ENCODE data around the gene TMEM132D.

The TMEM132D gene

DNA sequence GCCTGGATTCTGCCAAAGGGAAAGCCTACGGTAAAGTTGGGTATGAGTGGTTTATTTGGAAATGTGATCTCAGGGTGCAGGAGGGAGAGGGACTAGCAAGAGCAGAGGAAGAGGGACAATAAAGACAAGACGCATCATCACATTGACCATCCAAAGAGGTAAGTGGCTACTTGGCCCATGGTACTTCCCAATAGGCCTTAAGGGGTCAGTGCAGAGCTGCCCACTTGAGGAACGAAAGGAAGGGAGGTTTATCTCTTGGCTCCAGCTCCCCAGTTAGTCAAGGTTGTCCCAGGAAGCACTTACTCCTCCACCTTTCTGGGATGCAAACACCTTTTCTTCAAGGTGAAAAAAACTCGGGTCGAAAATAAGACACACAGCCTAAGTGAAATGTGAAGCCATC, 323.9 kb downstream of the TMEM132D start:
- Histone ChIP-seq H3K4me1 (ENCODE audit: insufficient read depth, low read length) (no peaks in the 10 kb centered on the region), H3K9ac (ENCODE audit: low read depth, low read length) (no peak overlapping the region), H3K9me3 (ENCODE audit: insufficient read depth, low read depth, low read length) (peaks cover 3% of the 10 kb centered on the region; the same call in 1 of the 2 replicates), H3K36me3 (ENCODE audit: insufficient read depth, low read depth, low read length) (no peaks in the 10 kb centered on the region), H3K27me3 (ENCODE audit: insufficient read depth, low read length) (no peaks in the 10 kb centered on the region), H3K4me3 (ENCODE audit: low read length) (no peak overlapping the region), H3K27ac (ENCODE audit: low read length) (no peak overlapping the region)

DNA sequence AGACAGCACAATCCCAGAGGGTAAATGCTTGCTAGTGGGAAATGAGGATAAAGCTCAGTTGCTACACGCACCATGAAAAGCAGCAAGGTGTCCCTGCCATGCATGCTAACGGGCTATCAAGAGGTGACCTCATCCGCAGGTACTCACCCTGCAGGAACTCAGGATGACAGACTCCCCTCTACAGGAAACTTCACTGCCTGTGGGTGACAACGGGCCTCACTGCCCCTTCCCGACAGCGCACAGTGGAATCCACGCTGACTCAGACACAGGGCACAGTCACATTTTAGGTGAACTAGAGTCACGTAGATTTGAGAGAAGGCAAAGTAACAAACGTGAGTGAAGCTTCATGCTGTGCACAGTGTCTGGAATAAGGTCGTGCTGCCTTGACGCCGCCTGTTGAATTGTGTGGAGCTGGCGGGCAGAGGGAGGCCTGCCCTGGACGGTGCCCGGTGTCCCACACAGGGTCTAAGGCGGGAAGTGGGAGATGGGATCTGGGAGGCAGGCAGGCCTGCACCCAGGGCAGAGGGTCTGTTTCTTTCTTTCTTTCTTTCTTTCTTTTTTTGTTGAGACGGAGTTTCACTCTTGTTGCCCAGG, 331.8 kb downstream of the TMEM132D start:
- Histone ChIP-seq H3K9ac (ENCODE audit: low read depth, low read length) (no peak overlapping the region), H3K4me1 (ENCODE audit: insufficient read depth, low read length) (no peaks in the 10 kb centered on the region), H3K36me3 (ENCODE audit: insufficient read depth, low read depth, low read length) (no peaks in the 10 kb centered on the region), H3K27me3 (ENCODE audit: insufficient read depth, low read length) (no peaks in the 10 kb centered on the region), H3K9me3 (ENCODE audit: insufficient read depth, low read depth, low read length) (peaks cover 2% of the 10 kb centered on the region; the same call in 1 of the 2 replicates), H3K27ac (ENCODE audit: low read length) (no peak overlapping the region), H3K4me3 (ENCODE audit: low read length) (no peak overlapping the region)

GRCh38 chr12:129570796-129571400, 332.9 kb downstream of the TMEM132D start:
- peaks cover 6% of the 10 kb centered on the region; the same call in 1 of the 2 replicates for H3K9me3 ChIP-seq (ENCODE audit: insufficient read depth, low read depth, low read length)
- no peaks in the 10 kb centered on the region for H3K36me3 ChIP-seq (ENCODE audit: insufficient read depth, low read depth, low read length)
- H3K9ac ChIP-seq (ENCODE audit: low read depth, low read length), result no peak overlapping the region
- no peak overlapping the region for H3K4me3 ChIP-seq (ENCODE audit: low read length)
- no peaks in the 10 kb centered on the region for H3K4me1 ChIP-seq (ENCODE audit: insufficient read depth, low read length)
- no peak overlapping the region for H3K27ac ChIP-seq (ENCODE audit: low read length)
- H3K27me3 ChIP-seq (ENCODE audit: insufficient read depth, low read length), result no peaks in the 10 kb centered on the region

GRCh38 chr12:129566800-129567199, 337.0 kb downstream of the TMEM132D start:
- Histone ChIP-seq H3K27me3 (ENCODE audit: insufficient read depth, low read length) (no peaks in the 10 kb centered on the region), H3K27ac (ENCODE audit: low read length) (no peak overlapping the region), H3K4me3 (ENCODE audit: low read length) (no peak overlapping the region), H3K9ac (ENCODE audit: low read depth, low read length) (no peak overlapping the region), H3K4me1 (ENCODE audit: insufficient read depth, low read length) (no peaks in the 10 kb centered on the region), H3K9me3 (ENCODE audit: insufficient read depth, low read depth, low read length) (peaks cover 6% of the 10 kb centered on the region; the same call in 1 of the 2 replicates), H3K36me3 (ENCODE audit: insufficient read depth, low read depth, low read length) (no peaks in the 10 kb centered on the region)

DNA sequence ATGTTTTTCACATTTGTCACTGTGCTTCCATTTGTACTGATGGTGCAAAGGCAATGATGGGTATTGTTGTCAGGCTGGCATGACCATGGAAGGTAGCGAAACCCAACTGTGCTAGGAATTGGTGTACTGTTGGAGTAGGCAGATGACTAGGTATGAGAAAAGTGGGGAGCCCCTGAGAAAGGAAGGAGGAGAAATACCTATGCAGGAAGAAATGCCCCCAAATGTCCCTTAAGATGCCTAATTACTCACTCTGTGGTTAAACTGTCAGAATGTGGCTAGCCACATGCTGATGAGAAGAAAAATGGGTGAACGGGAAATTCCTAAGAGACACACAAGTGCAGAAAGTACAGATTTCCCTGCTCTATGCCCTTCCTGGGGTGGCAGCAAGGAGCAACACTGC, 339.1 kb downstream of the TMEM132D start:
- Histone ChIP-seq H3K27ac (ENCODE audit: low read length) (no peak overlapping the region), H3K9me3 (ENCODE audit: insufficient read depth, low read depth, low read length) (peaks cover 6% of the 10 kb centered on the region; the same call in 1 of the 2 replicates), H3K4me1 (ENCODE audit: insufficient read depth, low read length) (no peaks in the 10 kb centered on the region), H3K9ac (ENCODE audit: low read depth, low read length) (no peak overlapping the region), H3K36me3 (ENCODE audit: insufficient read depth, low read depth, low read length) (no peaks in the 10 kb centered on the region), H3K4me3 (ENCODE audit: low read length) (no peak overlapping the region), H3K27me3 (ENCODE audit: insufficient read depth, low read length) (no peaks in the 10 kb centered on the region)

DNA sequence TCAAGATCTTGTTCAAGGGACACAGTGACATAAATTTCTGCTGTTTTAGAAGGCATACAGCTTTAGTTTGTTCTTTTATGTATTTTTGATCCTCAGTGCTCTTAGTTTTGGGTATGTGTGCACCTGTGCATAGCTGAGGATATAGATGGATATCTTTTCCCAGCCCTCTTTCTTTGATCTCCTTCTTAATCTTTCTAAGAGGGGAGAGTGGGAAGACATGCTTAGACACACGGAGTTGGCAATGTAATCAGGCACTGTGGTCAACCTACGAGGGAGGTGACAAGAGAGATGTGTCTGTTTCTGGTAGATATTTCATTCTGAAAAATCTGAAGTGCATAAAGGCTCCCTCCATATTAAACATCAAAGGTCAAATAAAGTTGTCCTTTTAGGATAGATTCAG, 340.6 kb downstream of the TMEM132D start:
- Histone ChIP-seq H3K27ac (ENCODE audit: low read length) (no peak overlapping the region), H3K4me1 (ENCODE audit: insufficient read depth, low read length) (no peaks in the 10 kb centered on the region), H3K36me3 (ENCODE audit: insufficient read depth, low read depth, low read length) (no peaks in the 10 kb centered on the region), H3K27me3 (ENCODE audit: insufficient read depth, low read length) (no peaks in the 10 kb centered on the region), H3K9ac (ENCODE audit: low read depth, low read length) (no peak overlapping the region), H3K9me3 (ENCODE audit: insufficient read depth, low read depth, low read length) (peaks cover 6% of the 10 kb centered on the region; the same call in 1 of the 2 replicates), H3K4me3 (ENCODE audit: low read length) (no peak overlapping the region)

DNA sequence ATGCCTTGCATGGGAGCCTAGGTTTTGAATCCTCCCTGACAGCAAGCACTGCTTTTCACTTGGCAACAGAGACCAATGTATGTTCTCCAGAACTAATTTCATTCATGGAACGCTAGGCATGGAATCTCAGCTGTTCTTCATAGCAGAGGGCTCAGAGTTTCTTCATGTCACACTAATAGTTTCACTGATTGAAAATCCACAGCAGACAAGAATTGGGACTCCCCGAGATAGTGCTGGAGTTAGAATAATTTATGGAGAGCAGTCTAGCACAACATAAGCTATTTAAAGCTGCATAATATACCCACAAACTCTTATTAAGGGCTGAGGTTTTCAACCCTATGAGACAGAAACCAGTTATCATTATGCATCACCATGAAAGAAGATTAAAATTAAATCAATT, 342.5 kb downstream of the TMEM132D start:
- no peaks in the 10 kb centered on the region for H3K36me3 ChIP-seq (ENCODE audit: insufficient read depth, low read depth, low read length)
- H3K9ac ChIP-seq (ENCODE audit: low read depth, low read length), result no peak overlapping the region
- no peaks in the 10 kb centered on the region for H3K4me1 ChIP-seq (ENCODE audit: insufficient read depth, low read length)
- no peaks in the 10 kb centered on the region; the same call in 1 of the 2 replicates for H3K9me3 ChIP-seq (ENCODE audit: insufficient read depth, low read depth, low read length)
- H3K27ac ChIP-seq (ENCODE audit: low read length), result no peak overlapping the region
- no peak overlapping the region for H3K4me3 ChIP-seq (ENCODE audit: low read length)
- no peaks in the 10 kb centered on the region for H3K27me3 ChIP-seq (ENCODE audit: insufficient read depth, low read length)

DNA sequence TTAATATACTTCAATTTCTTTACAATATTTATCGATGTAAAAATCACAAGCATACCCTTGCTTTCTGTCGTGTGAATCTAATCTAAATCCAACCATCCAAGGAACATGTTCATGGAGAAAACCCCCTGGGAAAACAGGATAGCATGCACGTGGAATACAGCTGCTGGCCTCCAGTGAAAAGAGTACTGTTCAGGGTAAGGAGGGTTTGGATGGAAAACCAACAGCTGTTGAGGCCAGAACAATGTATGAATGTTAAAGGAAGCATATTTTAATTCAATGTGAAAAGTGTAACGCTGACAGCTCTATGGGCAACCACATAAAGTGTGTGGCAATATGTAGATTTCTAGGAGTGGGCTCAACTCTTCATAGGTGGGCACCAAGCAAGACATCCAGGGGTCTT, 344.0 kb downstream of the TMEM132D start:
- no peaks in the 10 kb centered on the region; the same call in 1 of the 2 replicates for H3K9me3 ChIP-seq (ENCODE audit: insufficient read depth, low read depth, low read length)

GRCh38 chr12:129558036-129558435, 345.8 kb downstream of the TMEM132D start:
- Histone ChIP-seq H3K4me3 (ENCODE audit: low read length) (no peak overlapping the region), H3K36me3 (ENCODE audit: insufficient read depth, low read depth, low read length) (no peaks in the 10 kb centered on the region), H3K27ac (ENCODE audit: low read length) (no peak overlapping the region), H3K27me3 (ENCODE audit: insufficient read depth, low read length) (no peaks in the 10 kb centered on the region), H3K4me1 (ENCODE audit: insufficient read depth, low read length) (no peaks in the 10 kb centered on the region), H3K9me3 (ENCODE audit: insufficient read depth, low read depth, low read length) (peaks cover 4% of the 10 kb centered on the region; the same call in 1 of the 2 replicates), H3K9ac (ENCODE audit: low read depth, low read length) (no peak overlapping the region)

More for the DNA sequence above, 344.0 kb downstream of the TMEM132D start:
- Histone ChIP-seq H3K27me3 (ENCODE audit: insufficient read depth, low read length) (no peaks in the 10 kb centered on the region), H3K4me3 (ENCODE audit: low read length) (no peak overlapping the region), H3K27ac (ENCODE audit: low read length) (no peak overlapping the region), H3K36me3 (ENCODE audit: insufficient read depth, low read depth, low read length) (no peaks in the 10 kb centered on the region), H3K9ac (ENCODE audit: low read depth, low read length) (no peak overlapping the region), H3K4me1 (ENCODE audit: insufficient read depth, low read length) (no peaks in the 10 kb centered on the region)

DNA sequence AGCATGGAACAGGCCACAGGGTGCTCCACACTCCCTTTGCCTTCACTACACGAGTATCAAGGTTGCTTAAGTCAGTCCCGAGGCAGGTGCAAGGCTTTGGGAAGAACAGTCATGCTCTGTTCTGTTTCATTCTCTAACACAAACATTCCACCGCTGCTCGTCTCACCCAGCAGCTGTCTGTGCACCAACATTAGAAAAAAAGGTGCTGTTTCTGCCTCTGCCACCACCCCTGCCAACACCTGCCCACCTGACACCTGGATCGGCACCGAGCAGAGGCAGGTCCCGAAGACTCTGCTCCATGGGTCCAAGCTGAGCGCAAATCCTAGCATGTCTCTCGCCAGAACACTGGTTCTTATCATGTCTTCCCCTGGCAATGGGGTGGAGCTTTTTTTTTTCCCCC, 347.7 kb downstream of the TMEM132D start:
- Histone ChIP-seq H3K9me3 (ENCODE audit: insufficient read depth, low read depth, low read length) (peaks cover 4% of the 10 kb centered on the region; the same call in 1 of the 2 replicates), H3K36me3 (ENCODE audit: insufficient read depth, low read depth, low read length) (no peaks in the 10 kb centered on the region), H3K9ac (ENCODE audit: low read depth, low read length) (no peak overlapping the region), H3K4me1 (ENCODE audit: insufficient read depth, low read length) (no peaks in the 10 kb centered on the region), H3K27me3 (ENCODE audit: insufficient read depth, low read length) (no peaks in the 10 kb centered on the region), H3K27ac (ENCODE audit: low read length) (no peak overlapping the region), H3K4me3 (ENCODE audit: low read length) (no peak overlapping the region)

DNA sequence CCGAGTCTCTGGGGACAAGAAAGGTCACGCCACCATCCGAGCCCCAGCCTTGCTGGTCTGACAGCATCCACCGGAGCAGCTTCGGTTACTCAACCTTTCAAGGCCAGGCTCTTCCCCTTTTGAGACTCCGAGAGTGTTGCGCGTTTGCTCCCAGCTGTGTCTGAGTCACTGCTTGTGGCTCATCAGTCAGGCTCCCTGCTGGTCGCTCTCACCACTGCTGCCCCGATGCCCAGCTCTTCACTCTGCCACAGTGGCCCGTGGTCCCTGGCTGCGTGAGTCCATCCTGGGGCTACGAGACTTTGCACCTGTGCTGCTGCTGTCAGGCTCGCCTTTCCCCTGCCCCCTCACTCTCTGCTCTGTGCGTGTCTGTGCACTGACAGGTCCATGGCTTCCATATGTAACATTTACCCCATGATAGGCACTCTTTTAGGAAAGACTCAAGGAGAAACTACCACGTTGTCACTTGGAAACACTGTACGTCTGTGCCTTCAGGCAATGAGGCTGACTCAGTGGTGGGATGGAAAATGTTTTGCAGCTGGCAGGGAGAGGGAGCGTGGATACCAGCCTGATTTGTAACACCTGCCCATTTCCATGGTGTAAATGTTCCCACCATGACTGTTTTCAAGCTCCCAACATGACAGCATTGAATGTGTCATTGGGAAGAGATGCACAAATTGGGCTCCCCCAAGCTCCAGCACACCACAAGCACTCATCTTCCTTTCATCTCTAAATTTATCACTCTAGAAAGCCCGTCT, 350.7 kb downstream of the TMEM132D start:
- Histone ChIP-seq H3K27me3 (ENCODE audit: insufficient read depth, low read length) (no peaks in the 10 kb centered on the region), H3K9ac (ENCODE audit: low read depth, low read length) (no peak overlapping the region), H3K4me1 (ENCODE audit: insufficient read depth, low read length) (no peaks in the 10 kb centered on the region), H3K4me3 (ENCODE audit: low read length) (no peak overlapping the region), H3K27ac (ENCODE audit: low read length) (no peak overlapping the region), H3K9me3 (ENCODE audit: insufficient read depth, low read depth, low read length) (peaks cover 4% of the 10 kb centered on the region; the same call in 1 of the 2 replicates), H3K36me3 (ENCODE audit: insufficient read depth, low read depth, low read length) (no peaks in the 10 kb centered on the region)

GRCh38 chr12:129551441-129551840, 352.4 kb downstream of the TMEM132D start:
- Histone ChIP-seq H3K9ac (ENCODE audit: low read depth, low read length) (no peak overlapping the region), H3K27me3 (ENCODE audit: insufficient read depth, low read length) (no peaks in the 10 kb centered on the region), H3K4me3 (ENCODE audit: low read length) (no peak overlapping the region), H3K27ac (ENCODE audit: low read length) (no peak overlapping the region), H3K36me3 (ENCODE audit: insufficient read depth, low read depth, low read length) (no peaks in the 10 kb centered on the region), H3K4me1 (ENCODE audit: insufficient read depth, low read length) (no peaks in the 10 kb centered on the region), H3K9me3 (ENCODE audit: insufficient read depth, low read depth, low read length) (peaks cover 4% of the 10 kb centered on the region; the same call in 1 of the 2 replicates)
